GM13976 (cell line): ENCODE data around the gene EIF4G1.

ENCODE experiments used
- DNase-seq: peaks from one replicate; pipeline ENCODE4 v3.0.0; 2012; ENCODE audit warnings: low spot score
- in situ Hi-C: fragments of 300-500 bp; cut with MboI; formaldehyde crosslinking; loops from one replicate; pipeline ENCODE4 v1.12.0; 2022; ENCODE audit warnings: low sequenced_read_pairs, mixed read lengths, inconsistent platforms; ENCODE audit not compliant: unreplicated experiment
- TF ChIP-seq, protein P1 (sequence below): IDR thresholded peaks from 2 replicates; pipeline ENCODE4 v1.5.1; 2012; ENCODE audit warnings: borderline replicate concordance, mild to moderate bottlenecking; ENCODE audit not compliant: insufficient read depth; ENCODE audit errors: extremely low read depth, missing control alignments, control extremely low read depth

The EIF4G1 gene

DNA sequence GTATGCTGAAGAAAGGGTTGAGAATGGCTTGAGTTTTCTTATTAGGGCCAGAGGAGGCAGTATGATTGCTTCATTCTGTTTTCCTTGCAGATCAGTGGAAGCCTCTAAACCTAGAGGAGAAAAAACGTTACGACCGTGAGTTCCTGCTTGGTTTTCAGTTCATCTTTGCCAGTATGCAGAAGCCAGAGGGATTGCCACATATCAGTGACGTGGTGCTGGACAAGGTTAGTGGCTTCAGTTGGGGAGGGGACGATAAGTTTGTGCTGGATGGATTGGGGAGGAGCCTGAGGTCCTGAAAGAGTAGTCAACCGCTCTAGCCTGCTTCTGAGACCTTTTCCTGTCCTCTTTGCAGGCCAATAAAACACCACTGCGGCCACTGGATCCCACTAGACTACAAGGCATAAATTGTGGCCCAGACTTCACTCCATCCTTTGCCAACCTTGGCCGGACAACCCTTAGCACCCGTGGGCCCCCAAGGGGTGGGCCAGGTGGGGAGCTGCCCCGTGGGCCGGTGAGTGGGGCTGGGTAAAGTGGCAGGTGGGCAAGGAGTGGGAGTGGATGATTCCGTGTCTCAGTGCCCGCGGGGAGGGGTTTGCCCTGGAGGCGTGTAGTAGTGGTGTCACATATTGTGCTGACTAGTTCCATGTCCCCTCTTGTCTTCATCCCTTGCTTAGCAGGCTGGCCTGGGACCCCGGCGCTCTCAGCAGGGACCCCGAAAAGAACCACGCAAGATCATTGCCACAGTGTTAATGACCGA lies 8.5 kb downstream of the EIF4G1 start:
- peak; percentile 30 for DNase-seq
- TF ChIP-seq, protein P1, sequence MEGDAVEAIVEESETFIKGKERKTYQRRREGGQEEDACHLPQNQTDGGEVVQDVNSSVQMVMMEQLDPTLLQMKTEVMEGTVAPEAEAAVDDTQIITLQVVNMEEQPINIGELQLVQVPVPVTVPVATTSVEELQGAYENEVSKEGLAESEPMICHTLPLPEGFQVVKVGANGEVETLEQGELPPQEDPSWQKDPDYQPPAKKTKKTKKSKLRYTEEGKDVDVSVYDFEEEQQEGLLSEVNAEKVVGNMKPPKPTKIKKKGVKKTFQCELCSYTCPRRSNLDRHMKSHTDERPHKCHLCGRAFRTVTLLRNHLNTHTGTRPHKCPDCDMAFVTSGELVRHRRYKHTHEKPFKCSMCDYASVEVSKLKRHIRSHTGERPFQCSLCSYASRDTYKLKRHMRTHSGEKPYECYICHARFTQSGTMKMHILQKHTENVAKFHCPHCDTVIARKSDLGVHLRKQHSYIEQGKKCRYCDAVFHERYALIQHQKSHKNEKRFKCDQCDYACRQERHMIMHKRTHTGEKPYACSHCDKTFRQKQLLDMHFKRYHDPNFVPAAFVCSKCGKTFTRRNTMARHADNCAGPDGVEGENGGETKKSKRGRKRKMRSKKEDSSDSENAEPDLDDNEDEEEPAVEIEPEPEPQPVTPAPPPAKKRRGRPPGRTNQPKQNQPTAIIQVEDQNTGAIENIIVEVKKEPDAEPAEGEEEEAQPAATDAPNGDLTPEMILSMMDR: no peak
- in situ Hi-C loops: no loop called here

DNA sequence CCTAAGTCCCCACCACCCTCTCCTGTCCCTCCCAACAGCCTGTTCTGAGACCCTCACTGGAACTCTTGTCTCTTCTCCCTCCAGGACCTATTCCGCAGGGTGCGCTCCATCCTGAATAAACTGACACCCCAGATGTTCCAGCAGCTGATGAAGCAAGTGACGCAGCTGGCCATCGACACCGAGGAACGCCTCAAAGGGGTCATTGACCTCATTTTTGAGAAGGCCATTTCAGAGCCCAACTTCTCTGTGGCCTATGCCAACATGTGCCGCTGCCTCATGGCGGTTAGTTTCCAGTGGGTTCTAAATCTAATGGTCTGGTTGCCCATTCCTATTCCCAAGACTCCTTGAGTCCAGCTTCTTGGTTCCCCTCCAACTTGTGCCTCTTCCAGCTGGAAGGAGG lies 9.3 kb downstream of the EIF4G1 start:
- TF ChIP-seq, protein P1: no peak
- in situ Hi-C loops: no loop called here
- peak; percentile 18 for DNase-seq

GRCh38 chr3:184325269-184325668 lies 10.9 kb downstream of the EIF4G1 start:
- TF ChIP-seq, protein P1: no peak
- no peak for DNase-seq
- in situ Hi-C loops: no loop called here

DNA sequence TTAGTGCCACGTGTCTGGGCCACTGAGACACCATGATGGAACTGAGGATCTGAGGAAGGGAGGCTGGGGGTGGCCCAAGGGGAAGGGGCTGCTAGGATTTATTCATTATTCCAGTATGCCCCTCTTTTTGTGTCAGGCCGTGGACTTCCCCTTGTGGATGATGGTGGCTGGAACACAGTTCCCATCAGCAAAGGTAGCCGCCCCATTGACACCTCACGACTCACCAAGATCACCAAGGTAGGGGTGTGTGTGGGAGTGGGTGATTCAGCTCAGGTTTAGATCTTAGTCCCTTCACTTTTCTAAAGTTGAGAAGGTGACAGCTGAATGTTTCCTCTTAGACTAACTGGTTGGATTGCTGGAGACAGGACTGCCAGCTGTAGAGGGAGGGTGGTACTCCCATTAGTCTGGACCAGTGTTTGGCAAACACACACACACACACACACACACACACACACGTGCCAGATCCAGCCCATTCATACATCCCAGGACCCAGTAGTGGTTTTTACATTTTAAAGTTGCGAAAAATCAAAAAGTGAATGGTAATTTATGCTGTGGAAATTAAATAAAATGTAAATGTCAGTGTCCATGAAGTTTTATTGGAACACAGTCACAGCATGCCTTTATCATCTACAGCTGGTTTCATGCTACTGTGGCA lies 11.4 kb downstream of the EIF4G1 start:
- DNase-seq: no peak
- in situ Hi-C loops: no loop called here
- TF ChIP-seq, protein P1: no peak

DNA sequence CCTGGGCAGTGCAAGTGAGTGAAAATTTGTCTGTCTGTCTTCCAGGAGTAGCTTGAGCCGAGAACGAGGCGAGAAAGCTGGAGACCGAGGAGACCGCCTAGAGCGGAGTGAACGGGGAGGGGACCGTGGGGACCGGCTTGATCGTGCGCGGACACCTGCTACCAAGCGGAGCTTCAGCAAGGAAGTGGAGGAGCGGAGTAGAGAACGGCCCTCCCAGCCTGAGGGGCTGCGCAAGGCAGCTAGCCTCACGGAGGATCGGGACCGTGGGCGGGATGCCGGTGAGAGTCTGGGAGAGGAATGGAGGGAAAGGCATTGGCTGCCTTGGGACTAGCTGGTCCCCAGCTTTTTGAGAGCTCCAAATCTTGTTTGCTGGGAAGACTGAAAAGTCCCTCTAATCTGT lies 12.8 kb downstream of the EIF4G1 start:
- DNase-seq: no peak
- TF ChIP-seq, protein P1: no peak
- in situ Hi-C loops: no loop called here

- TF ChIP-seq, protein P1: no peak
- no peak for DNase-seq
These were observed 14.1 kb downstream of the EIF4G1 start for GRCh38 chr3:184328516-184328915.

More at GRCh38 chr3:184328516-184328915, 14.1 kb downstream of the EIF4G1 start:
- in situ Hi-C loops: no loop called here
